ENCODE measurements around the gene ZSCAN23.

DNA sequence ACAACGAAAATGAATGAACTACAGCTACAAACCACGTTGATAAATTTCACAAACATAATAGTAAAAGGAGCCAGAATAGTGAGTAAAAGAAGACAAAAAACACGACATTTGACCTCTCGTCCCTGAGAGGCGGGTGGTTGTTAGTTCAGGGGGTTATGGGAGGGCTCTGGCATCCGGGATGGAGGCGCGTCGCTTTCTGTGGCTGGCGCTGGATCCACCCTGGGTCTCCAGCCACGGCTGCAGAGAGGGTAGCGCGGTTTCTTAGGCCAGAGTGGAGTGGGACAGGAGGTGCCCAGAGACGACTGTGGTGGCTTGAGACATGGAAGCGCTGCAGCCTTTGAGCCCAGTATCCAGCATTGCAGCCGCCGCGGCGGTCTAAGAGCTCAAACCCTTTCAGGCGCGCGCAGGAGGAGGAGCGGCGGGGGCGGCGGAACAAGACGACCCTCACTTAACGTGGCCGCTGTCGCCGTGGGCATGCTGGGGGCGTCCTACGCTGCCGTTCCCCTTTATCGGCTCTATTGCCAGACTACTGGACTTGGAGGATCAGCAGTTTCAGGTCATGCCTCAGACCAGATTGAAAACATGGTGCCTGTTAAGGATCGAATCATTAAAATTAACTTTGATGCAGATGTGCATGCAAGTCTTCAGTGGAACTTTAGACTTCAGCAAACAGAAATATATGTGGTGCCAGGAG is 3.7 kb upstream of the ZSCAN23 start:
- TF ChIP-seq, protein P1, sequence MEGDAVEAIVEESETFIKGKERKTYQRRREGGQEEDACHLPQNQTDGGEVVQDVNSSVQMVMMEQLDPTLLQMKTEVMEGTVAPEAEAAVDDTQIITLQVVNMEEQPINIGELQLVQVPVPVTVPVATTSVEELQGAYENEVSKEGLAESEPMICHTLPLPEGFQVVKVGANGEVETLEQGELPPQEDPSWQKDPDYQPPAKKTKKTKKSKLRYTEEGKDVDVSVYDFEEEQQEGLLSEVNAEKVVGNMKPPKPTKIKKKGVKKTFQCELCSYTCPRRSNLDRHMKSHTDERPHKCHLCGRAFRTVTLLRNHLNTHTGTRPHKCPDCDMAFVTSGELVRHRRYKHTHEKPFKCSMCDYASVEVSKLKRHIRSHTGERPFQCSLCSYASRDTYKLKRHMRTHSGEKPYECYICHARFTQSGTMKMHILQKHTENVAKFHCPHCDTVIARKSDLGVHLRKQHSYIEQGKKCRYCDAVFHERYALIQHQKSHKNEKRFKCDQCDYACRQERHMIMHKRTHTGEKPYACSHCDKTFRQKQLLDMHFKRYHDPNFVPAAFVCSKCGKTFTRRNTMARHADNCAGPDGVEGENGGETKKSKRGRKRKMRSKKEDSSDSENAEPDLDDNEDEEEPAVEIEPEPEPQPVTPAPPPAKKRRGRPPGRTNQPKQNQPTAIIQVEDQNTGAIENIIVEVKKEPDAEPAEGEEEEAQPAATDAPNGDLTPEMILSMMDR (conservative IDR thresholded peaks at IDR 0.05; ENCODE audit: low read depth, low read length) = no peak
- TF ChIP-seq EZH2 (IDR thresholded peaks at IDR 0.05; ENCODE audit: borderline replicate concordance, low read depth, low read length, poor library complexity, severe bottlenecking) = no peak
